ENCODE results near the gene MTPN. TPM values are rescaled to one million over a fixed set of nuclear protein-coding genes. Genes with fewer than 3 reads are reported as not detected.

The MTPN gene
- total RNA-seq, 4 donors from 2014 or later = 59.6 to 83.3 (median 71.2) TPM

DNA sequence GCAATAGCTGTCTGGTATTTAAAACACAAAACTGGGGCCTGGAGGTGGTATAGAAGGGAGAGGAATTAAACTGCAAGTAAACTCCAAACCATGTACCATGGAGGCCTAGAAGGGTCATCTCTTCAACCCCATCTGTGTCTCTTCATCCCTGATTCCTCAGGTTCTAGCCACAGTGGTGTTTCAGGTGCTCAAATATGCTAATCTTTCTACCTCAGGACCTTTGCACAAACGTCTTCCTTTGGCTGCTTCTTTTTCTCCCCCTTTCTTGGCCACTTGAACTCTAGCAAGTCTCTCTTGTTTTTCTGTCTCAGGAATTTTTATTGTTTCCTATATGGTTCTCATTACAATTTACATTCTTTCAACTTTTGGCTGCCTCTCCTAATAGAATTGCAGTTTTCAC, 25.6 kb upstream of the MTPN start:
- 38 to 46% methylated on average over 1 of the region's 1 CpG for WGBS, 2 donors
- DNase-seq (ENCODE audit: low spot score in 2 of 2) = no peak
- intact Hi-C loops (cut with DNase I; ENCODE audit: low total_unique reads) = no loop called here
- no peak overlapping the region for H3K4me3 ChIP-seq (ENCODE audit: low read depth, poor library complexity, severe bottlenecking)
- TF ChIP-seq, protein P1, sequence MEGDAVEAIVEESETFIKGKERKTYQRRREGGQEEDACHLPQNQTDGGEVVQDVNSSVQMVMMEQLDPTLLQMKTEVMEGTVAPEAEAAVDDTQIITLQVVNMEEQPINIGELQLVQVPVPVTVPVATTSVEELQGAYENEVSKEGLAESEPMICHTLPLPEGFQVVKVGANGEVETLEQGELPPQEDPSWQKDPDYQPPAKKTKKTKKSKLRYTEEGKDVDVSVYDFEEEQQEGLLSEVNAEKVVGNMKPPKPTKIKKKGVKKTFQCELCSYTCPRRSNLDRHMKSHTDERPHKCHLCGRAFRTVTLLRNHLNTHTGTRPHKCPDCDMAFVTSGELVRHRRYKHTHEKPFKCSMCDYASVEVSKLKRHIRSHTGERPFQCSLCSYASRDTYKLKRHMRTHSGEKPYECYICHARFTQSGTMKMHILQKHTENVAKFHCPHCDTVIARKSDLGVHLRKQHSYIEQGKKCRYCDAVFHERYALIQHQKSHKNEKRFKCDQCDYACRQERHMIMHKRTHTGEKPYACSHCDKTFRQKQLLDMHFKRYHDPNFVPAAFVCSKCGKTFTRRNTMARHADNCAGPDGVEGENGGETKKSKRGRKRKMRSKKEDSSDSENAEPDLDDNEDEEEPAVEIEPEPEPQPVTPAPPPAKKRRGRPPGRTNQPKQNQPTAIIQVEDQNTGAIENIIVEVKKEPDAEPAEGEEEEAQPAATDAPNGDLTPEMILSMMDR (IDR thresholded peaks at IDR 0.05) = no peak
- no peak for TF ChIP-seq POLR2A (IDR thresholded peaks at IDR 0.05)

DNA sequence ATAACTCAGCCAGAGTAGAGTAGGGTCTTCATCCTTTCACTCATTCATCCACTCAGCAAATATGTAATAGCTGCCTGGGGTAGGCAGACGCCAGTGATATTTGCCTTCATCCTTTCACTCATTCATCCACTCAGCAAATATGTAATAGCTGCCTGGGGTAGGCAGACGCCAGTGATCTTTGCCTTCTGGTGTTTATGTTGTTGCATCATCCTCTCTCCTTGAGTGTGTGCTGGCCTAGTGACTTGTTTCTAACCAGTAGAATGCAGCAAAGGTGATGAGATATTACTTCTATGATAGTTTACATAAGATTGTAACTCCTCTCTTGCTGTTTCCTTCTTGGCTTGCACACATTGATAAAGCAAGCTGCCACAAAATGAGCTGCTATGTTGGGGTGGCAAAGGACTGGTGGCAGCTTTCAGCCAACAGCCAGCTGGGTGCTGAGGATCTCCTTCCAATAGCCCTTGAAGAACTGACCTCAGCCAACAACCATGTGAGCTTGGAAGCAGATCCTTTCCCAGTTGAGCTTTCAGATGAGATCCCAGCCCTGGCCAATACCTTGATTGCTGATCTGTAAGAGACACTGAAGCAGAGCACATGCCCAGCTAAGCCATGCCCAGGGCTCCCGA, 23.2 kb upstream of the MTPN start:
- WGBS, 2 donors = 61 to 79% methylated on average over 3 of the region's 3 CpGs
- TF ChIP-seq POLR2A (IDR thresholded peaks at IDR 0.05) = no peak
- TF ChIP-seq, protein P1 (IDR thresholded peaks at IDR 0.05) = no peak
- no peak overlapping the region for H3K4me3 ChIP-seq (ENCODE audit: low read depth, poor library complexity, severe bottlenecking)
- DNase-seq (ENCODE audit: low spot score in 2 of 2) = no peak
- intact Hi-C loops (cut with DNase I; ENCODE audit: low total_unique reads) = no loop called here

DNA sequence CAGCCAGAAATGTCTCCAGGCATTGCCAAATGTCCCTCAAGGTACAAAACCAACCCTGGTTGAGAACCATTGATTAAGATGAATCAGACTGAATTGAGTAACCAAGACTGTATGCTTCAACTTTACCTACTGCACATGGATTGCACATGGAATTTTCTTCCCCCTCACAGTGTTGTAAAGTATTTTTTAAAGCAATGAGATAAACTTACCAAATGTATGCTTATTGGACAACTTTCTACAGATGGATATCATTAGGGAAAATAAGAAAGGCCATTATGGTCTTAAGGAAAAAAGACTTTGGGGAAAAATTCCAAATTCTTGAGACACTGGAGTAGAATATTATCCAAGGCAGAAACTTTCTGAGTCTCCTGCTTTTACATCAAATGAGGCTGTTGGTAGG, 20.9 kb upstream of the MTPN start:
- H3K4me3 ChIP-seq (ENCODE audit: low read depth, poor library complexity, severe bottlenecking) = no peak overlapping the region
- intact Hi-C loops (cut with DNase I; ENCODE audit: low total_unique reads) = no loop called here

DNA sequence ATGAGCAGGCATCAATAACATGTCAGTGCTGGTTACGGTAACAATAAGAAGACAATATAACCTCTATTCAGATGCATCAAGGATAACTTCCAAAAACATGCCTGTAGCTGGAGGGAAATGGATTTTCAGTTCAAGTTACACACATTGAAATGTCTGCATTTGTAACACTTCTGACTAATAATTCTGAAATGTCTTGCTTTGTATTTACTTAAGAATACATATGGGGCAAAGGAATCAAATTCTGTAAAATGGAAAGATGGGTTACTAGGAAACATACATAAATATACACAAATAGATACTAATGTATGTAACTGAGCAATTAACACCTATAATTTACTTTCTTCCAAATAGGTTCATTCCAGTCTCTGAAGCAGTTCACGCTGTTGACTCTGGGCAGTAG, 18.6 kb upstream of the MTPN start:
- intact Hi-C loops (cut with DNase I; ENCODE audit: low total_unique reads) = no loop called here
- DNase-seq (ENCODE audit: low spot score in 2 of 2) = no peak
- TF ChIP-seq, protein P1 (IDR thresholded peaks at IDR 0.05) = no peak
- no peak for TF ChIP-seq POLR2A (IDR thresholded peaks at IDR 0.05)
- 80 to 82% methylated on average over 2 of the region's 2 CpGs for WGBS, 2 donors
- H3K4me3 ChIP-seq (ENCODE audit: low read depth, poor library complexity, severe bottlenecking) = no peak overlapping the region

More for the DNA sequence above, 20.9 kb upstream of the MTPN start:
- DNase-seq (ENCODE audit: low spot score in 2 of 2) = no peak
- TF ChIP-seq, protein P1 (IDR thresholded peaks at IDR 0.05) = no peak
- no peak for TF ChIP-seq POLR2A (IDR thresholded peaks at IDR 0.05)

DNA sequence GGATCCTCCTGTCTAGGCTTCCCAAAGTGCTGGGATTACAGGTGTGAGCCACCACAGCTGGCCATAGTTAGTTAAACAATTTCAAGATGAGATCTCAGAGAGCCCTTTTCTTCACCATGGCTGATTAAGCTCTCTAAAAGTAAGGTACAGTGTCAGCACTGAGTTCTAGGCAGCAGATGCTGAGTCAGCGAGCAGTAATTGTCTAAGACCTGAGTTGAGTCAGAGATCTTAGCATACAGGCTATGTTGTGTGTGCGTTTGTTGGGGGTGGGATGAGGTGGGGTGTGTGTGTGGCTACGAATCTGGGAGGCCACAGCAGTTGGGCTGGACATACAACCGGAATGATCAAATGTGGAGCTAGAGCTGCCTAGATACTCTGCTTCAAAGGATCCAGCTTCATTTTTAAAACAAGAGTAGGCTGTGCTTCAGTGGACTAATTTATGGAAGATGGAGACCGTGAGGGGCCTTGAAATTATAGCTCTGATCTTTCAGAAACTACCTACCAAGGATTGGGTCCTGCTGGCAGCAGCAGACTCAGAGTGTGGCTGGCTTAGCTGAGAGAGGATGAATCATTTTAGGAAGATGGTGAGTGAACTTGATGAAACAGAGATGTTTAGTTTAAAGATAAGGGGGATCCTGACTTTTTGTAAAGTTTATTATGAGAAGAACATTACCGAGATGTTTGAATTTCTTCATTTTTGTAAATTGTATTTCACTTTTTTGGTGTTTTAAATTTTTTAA, 17.5 kb upstream of the MTPN start:
- TF ChIP-seq POLR2A (IDR thresholded peaks at IDR 0.05) = no peak
- TF ChIP-seq, protein P1 (IDR thresholded peaks at IDR 0.05) = no peak
- no peak overlapping the region for H3K4me3 ChIP-seq (ENCODE audit: low read depth, poor library complexity, severe bottlenecking)
- intact Hi-C loops (cut with DNase I; ENCODE audit: low total_unique reads) = no loop called here
- DNase-seq (ENCODE audit: low spot score in 2 of 2) = no peak
- 83 to 88% methylated on average over 6 of the region's 6 CpGs for WGBS, 2 donors

All from lower leg skin (tissue), 4 donors.